ENCODE data around the gene WDR44.
"Not testable (repeated sequence)": the region's sequence is repeated elsewhere in the genome, so short reads cannot be mapped to it uniquely, and the experiment has no call there.

WDR44 gene

DNA sequence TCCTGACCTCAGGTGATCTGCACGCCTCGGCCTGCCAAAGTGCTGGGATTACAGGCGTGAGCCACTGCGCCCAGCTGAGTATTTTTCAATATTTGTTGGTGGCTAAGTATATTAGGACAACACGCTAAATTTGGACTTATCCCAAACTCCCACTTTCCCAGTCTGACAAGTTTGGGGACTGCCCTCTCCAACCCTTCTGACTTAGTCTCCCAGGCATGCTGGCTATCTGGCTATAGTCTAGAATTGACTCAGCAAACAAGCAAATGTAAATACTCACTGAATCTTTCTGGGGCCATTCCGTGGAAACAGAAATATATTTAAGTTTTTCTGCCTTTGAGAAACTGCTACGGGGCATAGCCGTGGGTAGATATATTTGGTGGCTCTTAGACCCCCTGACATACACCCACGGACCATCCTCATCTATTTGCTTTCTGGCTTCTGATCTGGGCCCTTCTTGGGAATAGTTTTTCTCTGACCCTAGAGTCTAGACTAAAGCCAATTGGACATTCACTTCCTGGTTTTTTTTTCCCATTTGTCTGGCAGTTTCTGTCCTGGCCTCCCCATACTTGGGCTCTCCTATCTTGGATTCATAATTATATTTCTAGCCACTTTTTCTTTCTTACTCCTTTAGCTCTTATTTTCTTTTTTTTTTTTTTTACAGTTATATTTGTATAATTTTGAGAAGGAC lies 138.5 kb downstream of the WDR44 start:
- DNase-seq, result no peak

DNA sequence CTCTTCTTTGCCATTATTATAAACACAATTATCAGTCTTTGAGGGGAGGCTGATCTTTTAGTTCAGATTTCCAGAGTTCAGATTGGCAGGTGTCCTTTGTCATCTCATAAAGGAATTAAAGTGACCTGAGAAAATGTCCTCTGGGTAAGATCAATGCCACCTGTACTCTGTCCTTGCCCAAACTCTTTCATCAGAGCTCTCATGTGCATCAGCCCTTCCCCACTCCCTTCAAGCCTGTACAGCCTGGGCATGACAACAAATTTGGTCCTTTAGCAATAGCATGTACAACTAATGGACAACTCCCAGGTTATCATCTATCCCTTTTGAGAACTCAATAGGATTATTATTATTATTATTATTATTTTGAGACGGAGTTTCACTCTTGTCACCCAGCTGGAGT lies 140.8 kb downstream of the WDR44 start:
- not testable (repeated sequence) for DNase-seq

DNA sequence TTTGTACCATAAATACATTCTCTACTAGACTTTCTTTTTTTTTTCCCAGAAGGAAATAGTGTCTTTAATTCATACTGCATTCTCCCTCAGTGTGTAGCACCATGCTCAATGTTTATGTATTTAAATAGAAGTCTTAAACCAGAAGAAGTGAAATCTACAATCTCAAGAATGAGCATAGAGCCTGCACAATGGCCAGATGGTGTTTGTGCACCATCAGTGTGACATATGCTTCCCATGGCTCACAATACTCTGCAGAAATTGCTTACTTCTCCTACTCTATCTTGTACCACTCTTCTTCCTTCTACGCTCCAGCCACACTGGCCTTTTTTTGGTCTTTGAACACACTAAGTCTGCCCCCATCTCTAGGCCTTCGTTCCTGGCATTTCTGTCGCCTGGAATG lies 147.1 kb downstream of the WDR44 start:
- DNase-seq, result no peak

DNA sequence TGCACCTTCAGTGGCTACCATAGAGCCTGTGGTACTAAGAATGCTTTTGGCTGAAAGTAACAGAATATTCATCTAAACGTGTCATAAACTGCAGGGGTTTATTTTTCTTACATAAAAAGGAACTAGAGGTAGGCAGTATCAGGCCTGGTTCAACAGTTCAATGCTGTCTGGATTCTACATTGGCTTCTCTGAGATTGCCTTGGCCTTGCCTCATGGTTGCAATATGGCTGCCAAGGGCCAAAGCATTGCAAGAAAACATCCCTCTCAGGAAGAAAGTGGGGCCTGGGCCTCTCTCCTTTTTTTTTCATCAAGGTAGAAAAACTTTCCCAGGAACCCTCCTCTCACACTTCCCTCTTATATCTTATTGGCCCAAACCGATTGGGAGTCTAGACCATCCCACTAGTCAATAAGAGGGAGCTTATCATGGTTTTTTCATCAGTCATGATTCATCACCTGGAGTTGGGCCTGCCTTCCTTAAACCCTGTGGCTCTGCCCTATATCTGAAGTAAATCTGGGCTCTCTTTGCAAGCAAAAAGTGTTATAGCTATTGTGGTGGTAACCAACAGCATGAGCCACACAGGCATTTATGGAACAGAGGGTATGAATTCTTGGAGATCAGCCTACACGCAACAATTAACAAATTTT lies 147.9 kb downstream of the WDR44 start:
- no peak for DNase-seq

DNA sequence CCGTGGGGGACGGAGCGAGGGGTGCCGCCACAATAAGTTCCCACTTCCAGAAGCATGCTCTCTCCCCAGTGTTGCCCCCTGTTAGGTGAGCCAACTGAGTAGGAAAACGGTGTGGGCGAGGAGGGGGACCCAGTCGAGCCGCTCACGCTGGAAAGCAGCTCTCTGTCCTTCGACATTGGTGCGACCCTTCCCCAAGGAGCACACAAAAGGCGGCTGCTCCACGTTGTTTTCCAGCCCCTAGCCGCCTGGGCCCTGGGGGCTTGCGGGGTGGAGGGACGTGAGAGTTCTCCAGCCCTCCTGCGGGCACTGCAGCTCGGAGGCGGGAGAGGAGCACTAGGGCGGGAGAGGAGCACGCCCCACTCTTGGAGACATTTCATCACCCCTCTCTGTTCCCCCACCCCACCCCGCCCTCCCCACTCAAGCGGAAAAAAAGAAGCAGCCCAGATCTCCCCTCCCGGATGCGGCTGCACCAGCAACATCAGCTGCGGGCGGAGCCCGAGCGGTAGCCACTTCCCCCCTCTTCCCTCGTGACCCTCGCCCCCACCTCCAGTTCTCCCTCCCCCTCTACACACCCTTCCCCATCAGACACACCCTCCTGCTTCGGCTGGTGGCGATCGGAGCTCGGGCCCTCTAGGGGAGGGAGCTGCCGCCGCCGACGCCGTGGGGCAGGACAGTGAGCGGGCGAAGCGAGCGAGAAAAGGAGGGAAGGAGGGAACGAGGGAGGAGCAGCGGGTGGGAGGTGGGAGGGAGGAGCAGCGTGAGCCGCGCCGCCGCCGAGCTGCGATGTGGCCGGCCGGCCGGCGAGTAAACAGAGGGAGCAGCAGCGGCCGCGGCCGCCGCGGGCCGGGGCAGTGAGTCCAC lies 149.4 kb downstream of the WDR44 start, which contains the start of gene DOCK11:
TSS of gene DOCK11 (plus strand) at position 755 of the 861 bp plus-strand sequence. CDS start 157 bp downstream, outside the sequence.
- DNase-seq, result peak; percentile 90

DNA sequence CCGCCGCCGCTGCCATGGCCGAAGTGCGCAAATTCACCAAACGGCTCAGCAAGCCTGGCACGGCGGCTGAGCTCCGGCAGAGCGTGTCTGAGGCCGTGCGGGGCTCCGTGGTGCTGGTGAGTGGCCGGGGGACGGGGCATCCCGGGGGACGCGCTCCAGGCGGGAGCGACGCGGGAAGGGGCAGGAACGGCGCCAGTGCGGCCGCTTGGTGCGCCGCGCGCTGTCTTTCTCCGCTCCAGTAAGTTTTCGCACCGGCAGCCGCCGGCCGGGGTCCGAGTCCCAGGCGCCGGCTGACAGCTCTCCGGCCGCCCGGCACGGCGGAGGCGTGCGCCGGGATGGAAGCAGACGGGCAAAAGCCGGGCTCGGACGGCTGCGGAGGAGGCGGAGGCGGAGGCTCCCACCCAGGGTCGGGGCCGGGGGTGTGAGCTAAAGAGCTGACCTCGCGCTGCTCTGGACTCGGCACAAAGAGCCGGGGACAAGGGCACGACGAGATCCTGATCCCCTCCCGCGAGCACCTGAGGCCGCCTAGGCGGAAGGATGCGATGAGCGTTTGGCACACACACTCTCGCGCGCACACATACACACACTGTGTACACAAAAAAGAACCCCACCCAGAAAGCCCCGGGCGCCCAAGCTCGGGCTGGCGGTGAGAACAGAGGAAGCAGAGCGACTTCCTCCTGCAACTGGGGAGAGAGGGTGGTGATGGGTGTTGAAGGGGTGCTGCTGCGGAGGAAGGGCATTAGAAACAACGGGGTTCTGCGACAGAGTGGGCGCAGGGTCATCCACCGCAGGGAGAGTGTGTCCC lies 150.3 kb downstream of the WDR44 start:
- peak; percentile 85 for DNase-seq

DNA sequence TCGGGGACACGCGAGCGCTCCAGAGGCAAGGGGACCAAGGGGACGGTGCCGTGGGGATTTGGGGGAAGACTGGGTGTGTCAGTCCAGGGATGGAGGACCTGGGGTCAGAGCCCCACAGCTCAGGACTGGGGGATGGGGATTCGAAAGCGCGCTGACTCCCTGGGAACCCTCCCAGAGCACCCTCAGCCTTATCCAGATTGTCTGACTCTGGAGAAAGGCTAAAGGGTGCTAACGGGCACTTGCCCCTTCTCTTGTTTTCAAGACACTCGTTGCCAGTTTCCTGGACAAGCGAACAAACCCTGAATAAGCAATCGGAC lies 150.8 kb downstream of the WDR44 start:
- DNase-seq, result no peak

DNA sequence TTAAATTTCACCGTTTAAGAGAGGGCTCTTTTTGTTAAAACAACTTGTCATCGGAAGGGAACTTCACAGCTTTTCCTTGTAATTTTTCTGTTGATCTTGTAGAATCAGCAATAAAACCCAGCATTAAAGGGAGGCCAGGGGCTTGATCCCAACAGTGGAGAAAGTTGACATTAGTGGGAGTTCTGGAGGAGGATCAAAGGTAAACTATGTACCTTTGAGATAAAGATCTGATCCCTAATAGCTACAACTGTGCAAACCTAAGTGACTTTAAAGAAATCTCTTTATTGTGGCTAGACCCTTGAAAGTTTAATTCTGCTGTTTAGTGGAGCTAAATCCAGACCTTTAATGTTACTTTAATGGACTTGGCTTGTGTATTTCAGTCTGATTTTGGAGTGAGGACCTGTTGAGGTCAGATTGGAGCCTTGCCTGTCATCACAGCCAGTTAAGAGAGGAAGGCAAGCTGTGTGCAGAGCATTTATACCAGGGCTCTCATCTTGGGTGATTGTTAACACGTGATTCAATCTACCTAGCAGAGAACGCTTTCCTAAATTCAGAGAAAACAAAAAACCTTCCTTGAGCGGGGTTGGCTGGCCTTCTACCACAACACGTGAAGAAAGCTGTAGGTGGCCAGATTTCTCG lies 151.4 kb downstream of the WDR44 start:
- peak; percentile 57 for DNase-seq

DNA sequence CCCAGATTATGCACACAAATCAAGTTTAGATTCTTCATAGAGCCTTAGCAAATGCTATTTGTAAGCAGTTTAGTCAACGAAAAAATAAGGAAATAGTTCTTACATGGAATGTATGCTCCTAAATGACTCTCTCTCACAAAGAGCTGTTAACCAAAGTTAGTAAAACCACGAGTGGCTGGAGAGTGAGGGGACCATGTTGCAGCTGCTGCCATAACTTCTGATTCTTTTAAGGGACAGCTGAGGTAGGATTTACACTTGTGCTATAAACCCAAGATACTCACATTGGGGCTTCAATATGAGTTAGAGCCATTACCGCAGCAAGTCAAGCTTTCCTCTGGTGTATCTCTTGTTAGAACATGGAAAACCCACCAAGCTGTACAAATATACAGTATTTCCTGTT lies 152.4 kb downstream of the WDR44 start:
- no peak for DNase-seq

DNA sequence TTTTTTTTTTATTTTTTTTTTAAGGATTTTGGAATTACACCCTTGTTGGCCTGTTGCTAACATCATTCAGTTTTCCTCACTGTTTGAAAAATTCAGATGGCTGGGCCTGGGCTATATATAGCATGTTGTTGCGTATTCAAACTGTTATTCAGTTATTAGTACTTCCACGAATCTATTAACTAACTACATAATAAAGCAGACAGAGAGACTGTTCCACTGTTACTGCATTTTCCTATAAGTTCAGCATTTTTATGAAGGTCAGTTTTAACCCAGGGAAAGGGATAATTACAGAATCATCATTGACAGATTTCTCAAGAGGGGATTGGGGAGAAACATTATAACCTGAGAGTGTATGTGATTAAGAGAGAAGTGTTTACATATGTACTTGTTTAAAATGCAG lies 152.8 kb downstream of the WDR44 start:
- no peak for DNase-seq

DNA sequence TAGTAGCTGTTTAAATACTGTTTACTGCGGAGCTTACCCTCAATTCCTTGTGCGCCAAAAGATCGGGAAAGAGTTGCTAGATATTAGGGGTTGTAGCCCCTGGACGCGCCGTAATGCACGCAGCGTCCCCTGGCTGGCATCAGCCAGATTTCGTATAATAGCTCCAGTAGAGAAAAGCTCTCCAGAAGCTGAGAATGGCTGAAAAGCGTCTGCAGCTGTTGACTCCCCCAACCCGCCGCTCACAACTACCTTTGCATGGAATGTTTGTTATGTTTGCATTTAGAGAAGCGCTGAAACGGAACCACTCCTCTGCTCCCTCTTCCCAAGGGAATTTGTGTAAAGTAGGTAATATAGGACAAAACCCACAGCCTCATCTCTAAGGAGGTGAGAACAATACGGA lies 153.4 kb downstream of the WDR44 start:
- DNase-seq, result no peak
